22Rv1 (cell line): ENCODE data around the gene MMP17.

Experiments
- CTCF ChIP-seq: fragments of 450-650 bp; IDR thresholded peaks from 2 replicates; pipeline ENCODE4 v1.5.1; 2017; ENCODE audit warnings: mild to moderate bottlenecking
- ZFX ChIP-seq: fragments of 450-650 bp; IDR thresholded peaks from 2 replicates; pipeline ENCODE4 v1.6.1; 2017; ENCODE audit warnings: antibody characterized with exemption, borderline replicate concordance

- no peak for TF ChIP-seq CTCF
- TF ChIP-seq ZFX = no peak
Observed at GRCh38 chr12:131799828-131800593, 28.2 kb upstream of the MMP17 start.
